Bronchial epithelial cell (primary cell): Measurements from ENCODE around the gene CRYL1. TPM values are rescaled to one million over a fixed set of nuclear protein-coding genes. Genes with fewer than 3 reads are reported as not detected.

ENCODE experiments used
- DNase-seq: peaks from one replicate; pipeline ENCODE4 v3.0.0-alpha.2; 2010; ENCODE audit warnings: low read depth
- FAIRE-seq: peaks from 2 replicates; lab custom pipeline; 2011; peaks lifted over from hg19 to GRCh38; lab: Jason Lieb, UNC
- H3K27me3 ChIP-seq: 2 replicates; pipeline ENCODE4 v1.5.1; 2011; ENCODE audit warnings: low read length; ENCODE audit not compliant: control insufficient read depth, insufficient read depth
- H3K36me3 ChIP-seq: 2 replicates; pipeline ENCODE4 v1.5.1; 2011; ENCODE audit warnings: low read length; ENCODE audit not compliant: control insufficient read depth, insufficient read depth
- H3K4me3 ChIP-seq: 2 replicates; pipeline ENCODE4 v1.5.1; 2011; ENCODE audit warnings: mild to moderate bottlenecking, low read depth, low read length, control low read depth
- CTCF ChIP-seq: IDR thresholded peaks from 2 replicates; pipeline ENCODE4 v1.5.1; 2011; ENCODE audit warnings: mild to moderate bottlenecking, moderate library complexity, low read length, control low read depth, inconsistent platforms; ENCODE audit not compliant: insufficient read depth, severe bottlenecking
- total RNA-seq: library from RNA; depleted of rRNA; stranded (reverse); fragments of >200 nt; gene quantifications from 2 replicates; pipeline ENCODE4 v1.2.1, GENCODE V29; 2014

Gene CRYL1
- total RNA-seq, 1 donor from 2014 or later, result 17.9 TPM

GRCh38 chr13:20561741-20562140 is 36.1 kb upstream of the CRYL1 start:
- no peak for TF ChIP-seq CTCF
- H3K36me3 ChIP-seq, result no peaks in the 10 kb centered on the region
- no peak overlapping the region for H3K4me3 ChIP-seq
- H3K27me3 ChIP-seq, result no peaks in the 10 kb centered on the region
- FAIRE-seq, result no peak
- no peak for DNase-seq

- no peak overlapping the region for H3K4me3 ChIP-seq
- no peaks in the 10 kb centered on the region for H3K27me3 ChIP-seq
- no peak for DNase-seq
- FAIRE-seq, result no peak
- no peaks in the 10 kb centered on the region for H3K36me3 ChIP-seq
- TF ChIP-seq CTCF, result no peak
Measured at GRCh38 chr13:20559659-20560356, 34.2 kb upstream of the CRYL1 start.

- TF ChIP-seq CTCF, result no peak
- no peaks in the 10 kb centered on the region for H3K36me3 ChIP-seq
- no peaks in the 10 kb centered on the region for H3K27me3 ChIP-seq
- peak; percentile 23 for FAIRE-seq
- H3K4me3 ChIP-seq, result no peak overlapping the region
- DNase-seq, result no peak
Measured at GRCh38 chr13:20558982-20559381, 33.3 kb upstream of the CRYL1 start.

GRCh38 chr13:20553311-20553710 is 27.7 kb upstream of the CRYL1 start:
- Histone ChIP-seq H3K36me3 (no peaks in the 10 kb centered on the region), H3K27me3 (no peaks in the 10 kb centered on the region), H3K4me3 (no peak overlapping the region)
- FAIRE-seq (no peak), DNase-seq (no peak)
- no peak for TF ChIP-seq CTCF

- no peak for TF ChIP-seq CTCF
- DNase-seq, result peak; percentile 4
- no peak for FAIRE-seq
- H3K4me3 ChIP-seq, result no peak overlapping the region
- H3K27me3 ChIP-seq, result no peaks in the 10 kb centered on the region
- H3K36me3 ChIP-seq, result no peaks in the 10 kb centered on the region
Measured at GRCh38 chr13:20550799-20551198, 25.1 kb upstream of the CRYL1 start.

- no peak for DNase-seq
- no peak overlapping the region for H3K4me3 ChIP-seq
- no peak for FAIRE-seq
- TF ChIP-seq CTCF, result no peak
- H3K27me3 ChIP-seq, result no peaks in the 10 kb centered on the region
- H3K36me3 ChIP-seq, result no peaks in the 10 kb centered on the region
Measured at GRCh38 chr13:20547479-20547908, 21.8 kb upstream of the CRYL1 start.
